CD8-positive, alpha-beta memory T cell (primary cell): ENCODE data around the gene HS2ST1. TPM values are rescaled to one million over a fixed set of nuclear protein-coding genes. Genes with fewer than 3 reads are reported as not detected.
"Not testable (repeated sequence)": the region's sequence is repeated elsewhere in the genome, so short reads cannot be mapped to it uniquely, and the experiment has no call there.

Experiments
- CTCF ChIA-PET: fragments of 350-600 bp; sonication (Branson Sonifier 250); formaldehyde crosslinking; loops from one replicate; lab custom pipeline; 2021; ENCODE audit warnings: antibody characterized with exemption; lab: Charles Lee
- POLR2A ChIA-PET: fragments of 350-600 bp; sonication (Branson Sonifier 250); formaldehyde crosslinking; loops from one replicate; lab custom pipeline; 2021; ENCODE audit warnings: antibody characterized with exemption; lab: Charles Lee
- DNase-seq, 5 donors: peaks; one replicate each; pipeline versions ENCODE4 v3.0.0 to v3.0.0-alpha.2; 2020 to 2022; ENCODE audit warnings: mixed read lengths in 1 of 5
- H3K27ac ChIP-seq: one replicate; pipeline ENCODE4 v1.7.0; 2013; ENCODE audit warnings: low read depth, mild to moderate bottlenecking, low read length, moderate library complexity
- H3K27me3 ChIP-seq: 2 replicates; pipeline ENCODE4 v1.7.0; 2013; ENCODE audit warnings: low read length, mild to moderate bottlenecking; ENCODE audit not compliant: insufficient read depth, poor library complexity, severe bottlenecking
- H3K36me3 ChIP-seq: 2 replicates; pipeline ENCODE4 v1.7.0; 2013; ENCODE audit warnings: mild to moderate bottlenecking, low read length, moderate library complexity; ENCODE audit not compliant: insufficient read depth
- H3K4me1 ChIP-seq: 2 replicates; pipeline ENCODE4 v1.7.0; 2013; ENCODE audit warnings: mild to moderate bottlenecking, low read length, moderate library complexity; ENCODE audit not compliant: insufficient read depth
- H3K4me3 ChIP-seq: 2 replicates; pipeline ENCODE4 v1.7.0; 2013; ENCODE audit warnings: mild to moderate bottlenecking, low read length
- H3K9me3 ChIP-seq: 2 replicates; pipeline ENCODE4 v1.7.0; 2013; ENCODE audit warnings: mild to moderate bottlenecking, low read length
- H3K27ac Mint-ChIP-seq, 8 donors: one replicate each; pipeline ENCODE4 v1.8.0; 2020 to 2021; ENCODE audit warnings: mixed read lengths in 8 of 8, mild to moderate bottlenecking in 6 of 8, inconsistent platforms in 3 of 8, moderate library complexity in 3 of 8
- H3K27me3 Mint-ChIP-seq, 2 donors: one replicate each; pipeline ENCODE4 v1.8.0; 2020 to 2021; ENCODE audit warnings: mixed read lengths in 2 of 2, mild to moderate bottlenecking in 1 of 2, moderate library complexity in 1 of 2
- H3K36me3 Mint-ChIP-seq, 3 donors: one replicate each; pipeline ENCODE4 v1.8.0; 2020 to 2021; ENCODE audit warnings: mixed read lengths in 3 of 3, inconsistent platforms in 1 of 3, mild to moderate bottlenecking in 1 of 3
- H3K4me1 Mint-ChIP-seq, 3 donors: one replicate each; pipeline ENCODE4 v1.8.0; 2020 to 2021; ENCODE audit warnings: mixed read lengths in 3 of 3, inconsistent platforms in 1 of 3, mild to moderate bottlenecking in 1 of 3
- H3K4me3 Mint-ChIP-seq, 7 donors: one replicate each; pipeline ENCODE4 v1.8.0; 2020 to 2021; ENCODE audit warnings: mixed read lengths in 7 of 7, mild to moderate bottlenecking in 6 of 7, moderate library complexity in 4 of 7, inconsistent platforms in 2 of 7
- H3K9me3 Mint-ChIP-seq, 5 donors: one replicate each; pipeline ENCODE4 v1.8.0; 2020 to 2022; ENCODE audit warnings: mixed read lengths in 5 of 5, mild to moderate bottlenecking in 3 of 5, moderate library complexity in 2 of 5, inconsistent platforms in 1 of 5
- polyA plus RNA-seq: library from polyadenylated mRNA; unstranded; fragments of 300-500 nt; fragmentation: Illumina TruSeq; gene quantifications from one replicate; pipeline ENCODE4 v1.2.3, GENCODE V29; 2021
- total RNA-seq, 2 experiments: library from RNA; stranded (reverse); gene quantifications; one replicate each; pipeline ENCODE4 v1.2.3, GENCODE V29; 2021

Gene HS2ST1
- total and polyA plus RNA-seq, 3 experiments from 2014 or later = 8.4 to 20.2 (median 18.8) TPM

GRCh38 chr1:87004857-87005256, 90.4 kb downstream of the HS2ST1 start:
- peaks cover 1 to 9% (median 2%) of the 10 kb centered on the region in 3 donors for H3K36me3 Mint-ChIP-seq
- no peak for DNase-seq
- ChIA-PET POLR2A (no interaction called here), CTCF (no interaction called here)
- Histone ChIP-seq H3K4me1 (no peaks in the 10 kb centered on the region), H3K4me3 (no peak overlapping the region), H3K36me3 (no peaks in the 10 kb centered on the region), H3K27me3 (no peaks in the 10 kb centered on the region), H3K9me3 (no peaks in the 10 kb centered on the region), H3K27ac (no peak overlapping the region)
- peaks cover 0 to 5% (median 0%) of the 10 kb centered on the region in 3 donors for H3K4me1 Mint-ChIP-seq
- no peak overlapping the region for H3K4me3 Mint-ChIP-seq
- H3K27ac Mint-ChIP-seq = no peak overlapping the region
- H3K9me3 Mint-ChIP-seq = peaks cover 0 to 2% (median 0%) of the 10 kb centered on the region in 5 donors
- H3K27me3 Mint-ChIP-seq = no peaks in the 10 kb centered on the region

DNA sequence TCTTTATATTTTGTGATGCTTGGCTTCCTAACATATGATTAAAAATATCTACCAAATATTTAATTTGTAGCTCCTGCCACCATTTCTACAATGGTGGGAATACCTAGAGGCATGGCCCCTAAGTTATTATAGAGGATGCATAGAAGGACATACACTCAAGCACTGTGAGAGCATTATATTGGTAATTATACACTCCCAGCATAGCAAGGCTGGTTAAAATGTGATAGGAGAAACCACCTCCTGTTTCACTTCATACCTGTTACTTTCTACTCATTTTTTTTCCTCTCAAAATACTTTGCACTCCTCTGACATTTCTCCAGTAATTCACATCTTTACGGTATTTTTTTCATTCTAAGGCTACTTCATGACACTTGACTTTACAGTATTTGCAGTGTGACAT, 92.9 kb downstream of the HS2ST1 start:
- no peaks in the 10 kb centered on the region for H3K36me3 ChIP-seq
- Mint-ChIP-seq H3K36me3 (peaks cover 5 to 17% (median 5%) of the 10 kb centered on the region in 3 donors), H3K27ac (peak overlapping the region in 1 of 8 donors; percentile 61), H3K9me3 (peaks cover 4 to 9% (median 7%) of the 10 kb centered on the region in 5 donors), H3K4me3 (no peak overlapping the region), H3K27me3 (no peaks in the 10 kb centered on the region), H3K4me1 (peaks cover 0 to 5% (median 0%) of the 10 kb centered on the region in 3 donors)
- ChIA-PET CTCF (interaction anchor here (1.7 kb wide), 1 partner anchor 7 kb away, joined by 4 read pairs; no protein-coding TSS in a partner anchor), POLR2A (no interaction called here)
- no peaks in the 10 kb centered on the region for H3K27me3 ChIP-seq
- DNase-seq = no peak
- no peak overlapping the region for H3K4me3 ChIP-seq
- H3K4me1 ChIP-seq = no peaks in the 10 kb centered on the region
- no peaks in the 10 kb centered on the region for H3K9me3 ChIP-seq
- H3K27ac ChIP-seq = no peak overlapping the region

DNA sequence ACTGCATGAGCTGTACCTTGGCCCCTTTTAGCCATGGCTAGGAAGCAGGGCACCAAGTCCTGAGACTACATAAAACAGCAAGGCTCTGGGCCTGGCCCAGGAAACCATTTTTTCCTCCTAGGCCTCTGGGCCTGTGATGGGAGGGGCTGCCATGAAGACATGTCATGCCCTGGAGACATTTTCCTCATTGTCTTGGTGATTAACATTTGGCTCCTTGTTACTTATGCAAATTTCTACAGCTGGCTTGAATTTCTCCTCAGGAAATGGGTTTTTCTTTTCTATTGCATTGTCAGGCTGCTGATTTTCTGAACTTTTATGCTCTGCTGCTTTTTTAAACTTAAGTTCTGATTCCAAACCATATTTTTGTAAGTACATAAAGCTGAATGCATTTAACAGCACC, 99.0 kb downstream of the HS2ST1 start:
- DNase-seq, H3K4me3 ChIP-seq, H3K27ac ChIP-seq, H3K4me1 Mint-ChIP-seq, H3K9me3 ChIP-seq, H3K4me1 ChIP-seq, CTCF ChIA-PET, H3K4me3 Mint-ChIP-seq, H3K36me3 ChIP-seq, H3K27me3 ChIP-seq, H3K27me3 Mint-ChIP-seq: not testable (repeated sequence)
- H3K9me3 Mint-ChIP-seq = peaks cover 14 to 24% (median 21%) of the 10 kb centered on the region in 5 donors
- peak overlapping the region in 1 of 8 donors; percentile 29 for H3K27ac Mint-ChIP-seq
- POLR2A ChIA-PET = interaction anchor here (0.6 kb wide), 1 partner anchor 131 kb away, joined by 9 read pairs; no protein-coding TSS in a partner anchor
- H3K36me3 Mint-ChIP-seq = peaks cover 9 to 23% (median 14%) of the 10 kb centered on the region in 3 donors

GRCh38 chr1:87017998-87018672, 103.7 kb downstream of the HS2ST1 start:
- Histone ChIP-seq H3K27me3 (no peaks in the 10 kb centered on the region), H3K27ac (no peak overlapping the region), H3K9me3 (peaks cover 2% of the 10 kb centered on the region), H3K36me3 (no peaks in the 10 kb centered on the region), H3K4me3 (no peak overlapping the region), H3K4me1 (no peaks in the 10 kb centered on the region)
- ChIA-PET CTCF (no interaction called here), POLR2A (no interaction called here)
- Mint-ChIP-seq H3K27me3 (no peaks in the 10 kb centered on the region), H3K9me3 (peaks cover 7 to 13% (median 10%) of the 10 kb centered on the region in 5 donors), H3K4me3 (no peak overlapping the region), H3K27ac (no peak overlapping the region), H3K36me3 (peaks cover 5 to 13% (median 8%) of the 10 kb centered on the region in 3 donors), H3K4me1 (peaks cover 0 to 7% (median 0%) of the 10 kb centered on the region in 3 donors)
- no peak for DNase-seq

- peaks cover 0 to 10% (median 0%) of the 10 kb centered on the region in 3 donors for H3K4me1 Mint-ChIP-seq
- no peaks in the 10 kb centered on the region for H3K9me3 ChIP-seq
- ChIA-PET CTCF (no interaction called here), POLR2A (no interaction called here)
- no peak overlapping the region for H3K4me3 ChIP-seq
- H3K27ac Mint-ChIP-seq = no peak overlapping the region
- no peak overlapping the region for H3K4me3 Mint-ChIP-seq
- peaks cover 0 to 2% (median 0%) of the 10 kb centered on the region in 5 donors for H3K9me3 Mint-ChIP-seq
- DNase-seq = no peak
- no peaks in the 10 kb centered on the region for H3K27me3 ChIP-seq
- no peaks in the 10 kb centered on the region for H3K27me3 Mint-ChIP-seq
- H3K36me3 Mint-ChIP-seq = peaks cover 0 to 6% (median 4%) of the 10 kb centered on the region in 3 donors
- H3K4me1 ChIP-seq = no peaks in the 10 kb centered on the region
- no peak overlapping the region for H3K27ac ChIP-seq
- H3K36me3 ChIP-seq = no peaks in the 10 kb centered on the region
These were observed 108.9 kb downstream of the HS2ST1 start for GRCh38 chr1:87023326-87023725.

DNA sequence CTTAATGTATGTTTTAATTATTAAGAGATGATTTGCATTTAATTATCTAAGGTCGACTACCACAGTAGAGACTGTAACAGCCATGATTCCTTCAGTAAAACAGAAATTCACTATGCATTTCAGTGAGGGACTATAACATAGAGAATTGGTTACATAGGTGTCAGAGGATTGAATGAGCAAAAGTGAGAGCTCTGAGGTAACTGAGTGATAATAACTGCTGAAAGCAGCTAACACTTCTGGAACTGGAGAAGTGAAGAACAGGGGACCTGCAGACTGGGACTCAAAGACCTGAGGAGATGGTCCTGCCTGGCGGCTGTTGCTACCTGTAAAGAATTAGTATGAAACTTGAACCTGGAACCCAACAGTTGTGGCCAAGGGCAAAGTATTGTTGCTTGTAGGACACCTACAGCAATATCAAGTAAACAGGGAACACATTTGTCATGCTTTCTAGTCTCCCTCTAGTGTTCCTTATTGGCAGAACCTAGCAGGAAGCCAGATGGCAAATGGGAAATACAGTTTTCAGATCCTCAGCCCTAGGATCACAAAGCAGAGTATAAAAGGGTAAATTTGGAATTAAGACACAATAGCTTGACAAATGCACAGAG, 110.6 kb downstream of the HS2ST1 start:
- H3K27ac Mint-ChIP-seq = no peak overlapping the region
- CTCF ChIA-PET = no interaction called here
- Histone ChIP-seq H3K36me3 (no peaks in the 10 kb centered on the region), H3K27ac (no peak overlapping the region), H3K9me3 (no peaks in the 10 kb centered on the region), H3K4me1 (no peaks in the 10 kb centered on the region), H3K27me3 (no peaks in the 10 kb centered on the region), H3K4me3 (no peak overlapping the region)
- DNase-seq = no peak
- POLR2A ChIA-PET = no interaction called here
- peaks cover 0 to 10% (median 2%) of the 10 kb centered on the region in 3 donors for H3K4me1 Mint-ChIP-seq
- H3K4me3 Mint-ChIP-seq = no peak overlapping the region
- peaks cover 0 to 2% (median 0%) of the 10 kb centered on the region in 5 donors for H3K9me3 Mint-ChIP-seq
- peaks cover 0 to 5% (median 4%) of the 10 kb centered on the region in 3 donors for H3K36me3 Mint-ChIP-seq
- H3K27me3 Mint-ChIP-seq = no peaks in the 10 kb centered on the region

DNA sequence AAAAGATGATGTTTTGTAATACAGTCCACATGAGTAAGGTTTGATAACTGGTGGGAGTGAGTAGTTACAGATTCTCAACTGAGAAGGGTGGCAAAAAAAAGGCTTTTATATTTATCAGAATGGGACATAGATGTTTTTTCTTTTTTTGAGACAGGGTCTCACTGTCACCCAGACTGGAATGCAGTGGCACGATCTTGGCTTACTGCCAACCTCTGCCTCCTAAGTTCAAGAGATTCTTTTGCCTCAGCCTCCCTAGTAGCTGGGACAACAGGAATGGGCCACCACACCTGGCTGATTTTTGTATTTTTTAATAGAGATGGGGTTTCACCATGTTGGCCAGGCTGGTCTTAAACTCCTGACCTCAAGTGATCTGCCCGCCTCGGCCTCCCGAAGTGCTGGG, 113.1 kb downstream of the HS2ST1 start:
- H3K4me1 ChIP-seq, H3K36me3 ChIP-seq, H3K27me3 ChIP-seq, H3K27ac Mint-ChIP-seq, DNase-seq, CTCF ChIA-PET, H3K4me3 ChIP-seq, POLR2A ChIA-PET, H3K36me3 Mint-ChIP-seq, H3K4me3 Mint-ChIP-seq, H3K27ac ChIP-seq, H3K27me3 Mint-ChIP-seq, H3K9me3 ChIP-seq, H3K4me1 Mint-ChIP-seq, H3K9me3 Mint-ChIP-seq: not testable (repeated sequence)

DNA sequence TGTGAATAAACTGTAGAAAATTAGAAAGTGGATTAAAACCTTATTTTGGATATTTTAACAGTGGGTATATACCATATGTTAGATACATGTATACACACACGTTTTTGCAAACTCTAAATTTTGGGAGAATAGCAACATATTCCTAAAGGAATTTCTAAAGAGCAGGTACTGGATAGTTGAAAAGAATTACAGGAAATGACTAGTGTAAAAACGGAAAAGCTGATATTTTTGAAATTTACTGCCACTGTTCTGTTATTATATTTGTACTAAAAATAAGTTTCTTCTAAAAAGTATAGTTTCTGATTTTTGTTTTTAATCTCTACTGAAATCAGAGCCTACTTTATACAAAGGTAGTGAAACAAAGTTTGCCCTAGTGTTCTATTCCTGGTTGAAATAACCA, 114.1 kb downstream of the HS2ST1 start:
- Histone ChIP-seq H3K36me3 (no peaks in the 10 kb centered on the region), H3K27ac (no peak overlapping the region), H3K4me1 (no peaks in the 10 kb centered on the region), H3K9me3 (no peaks in the 10 kb centered on the region), H3K27me3 (no peaks in the 10 kb centered on the region), H3K4me3 (no peak overlapping the region)
- Mint-ChIP-seq H3K27ac (no peak overlapping the region), H3K36me3 (peaks cover 0 to 5% (median 0%) of the 10 kb centered on the region in 3 donors), H3K4me1 (peaks cover 0 to 10% (median 2%) of the 10 kb centered on the region in 3 donors), H3K9me3 (peaks cover 0 to 2% (median 0%) of the 10 kb centered on the region in 5 donors), H3K27me3 (no peaks in the 10 kb centered on the region), H3K4me3 (no peak overlapping the region)
- DNase-seq = no peak
- POLR2A ChIA-PET = no interaction called here
- CTCF ChIA-PET = no interaction called here
